PC-9 (cell line): ENCODE results near the gene NOL9. TPM values are rescaled to one million over a fixed set of nuclear protein-coding genes. Genes with fewer than 3 reads are reported as not detected.

Source experiments
- BruUV-seq: library from RNA; stranded (reverse); fragments of 400-500 nt; replicated peaks from 2 replicates; lab custom pipeline; 2021; lab: Mats Ljungman, UMichigan
- CTCF ChIA-PET: fragments of 300-600 bp; sonication (Branson Sonifier 250); formaldehyde crosslinking; loops from one replicate; lab custom pipeline; 2022; ENCODE audit warnings: antibody characterized with exemption; lab: Charles Lee
- POLR2A ChIA-PET: fragments of 300-600 bp; sonication (Branson Sonifier 250); formaldehyde crosslinking; loops from one replicate; lab custom pipeline; 2022; ENCODE audit warnings: antibody characterized with exemption; ENCODE audit not compliant: unreplicated experiment; lab: Charles Lee
- DNase-seq, 2 experiments: peaks; one replicate each; pipeline versions ENCODE4 v3.0.0 to v3.0.0-alpha.2; 2015 to 2022; ENCODE audit warnings: mixed read lengths in 1 of 2
- H2AFZ ChIP-seq: fragments of 200-600 bp; sonication (generic); 2 replicates; pipeline ENCODE4 v1.8.1; 2017; ENCODE audit warnings: antibody characterized with exemption
- H3F3A ChIP-seq: fragments of 200-600 bp; sonication (generic); 2 replicates; pipeline ENCODE4 v1.8.1; 2017; ENCODE audit warnings: antibody characterized with exemption, mild to moderate bottlenecking, low read depth; ENCODE audit not compliant: insufficient read depth
- H3K27ac ChIP-seq: fragments of 200-600 bp; sonication (generic); 2 replicates; pipeline ENCODE4 v1.6.1; 2016; ENCODE audit warnings: mixed run types
- H3K27me3 ChIP-seq: fragments of 200-600 bp; sonication (generic); 2 replicates; pipeline ENCODE4 v1.6.1; 2016; ENCODE audit warnings: low read depth, mixed run types; ENCODE audit not compliant: insufficient read depth
- H3K36me3 ChIP-seq: fragments of 200-600 bp; sonication (generic); 2 replicates; pipeline ENCODE4 v1.6.1; 2016; ENCODE audit warnings: low read depth, mixed run types
- H3K4me1 ChIP-seq: fragments of 200-600 bp; sonication (generic); replicated peaks from 2 replicates; pipeline ENCODE4 v1.6.1; 2016; ENCODE audit warnings: mixed run types; ENCODE audit not compliant: insufficient read depth
- H3K4me2 ChIP-seq: fragments of 200-600 bp; sonication (generic); 2 replicates; pipeline ENCODE4 v1.6.1; 2017; ENCODE audit warnings: mixed run types
- H3K4me3 ChIP-seq: fragments of 200-600 bp; sonication (generic); 2 replicates; pipeline ENCODE4 v1.6.1; 2016; ENCODE audit warnings: mixed run types
- H3K79me2 ChIP-seq: fragments of 200-600 bp; sonication (generic); 2 replicates; pipeline ENCODE4 v1.6.1; 2017; ENCODE audit warnings: low read depth, mixed run types
- H3K9me2 ChIP-seq: fragments of 200-600 bp; sonication (generic); 2 replicates; pipeline ENCODE4 v1.8.1; 2017; ENCODE audit warnings: mild to moderate bottlenecking; ENCODE audit not compliant: insufficient read depth
- H3K9me3 ChIP-seq: fragments of 200-600 bp; sonication (generic); 2 replicates; pipeline ENCODE4 v1.8.1; 2016; ENCODE audit warnings: low read depth; ENCODE audit not compliant: insufficient read depth
- H4K20me1 ChIP-seq: fragments of 200-600 bp; sonication (generic); 2 replicates; pipeline ENCODE4 v1.8.1; 2017; ENCODE audit not compliant: insufficient read depth
- CTCF ChIP-seq: fragments of 200-600 bp; sonication (generic); conservative IDR thresholded peaks from 2 replicates; pipeline ENCODE4 v1.6.1; 2017; ENCODE audit warnings: mixed run types, antibody characterized with exemption, mild to moderate bottlenecking, moderate library complexity
- EZH2 ChIP-seq: fragments of 200-600 bp; sonication (generic); IDR thresholded peaks from 2 replicates; pipeline ENCODE4 v1.8.0; 2017; ENCODE audit warnings: antibody characterized with exemption, low read depth
- intact Hi-C: fragments of 100-400 bp; cut with micrococcal nuclease; formaldehyde crosslinking; loops from one replicate; pipeline ENCODE4 v1.10.0; 2022; ENCODE audit not compliant: unreplicated experiment
- total RNA-seq: library from RNA; stranded (reverse); gene quantifications from 2 replicates; pipeline ENCODE4 v1.2.3, GENCODE V29; 2021

NOL9 gene
- total RNA-seq, 1 experiment from 2014 or later = 28.4 TPM

- ChIA-PET CTCF (interaction anchor here (1.1 to 1.4 kb wide), 2 partner anchors 31 to 176 kb away, joined by 3 read pairs; no protein-coding TSS in a partner anchor), POLR2A (interaction anchor here (0.6 to 0.8 kb wide), 2 partner anchors 213 to 1313 kb away, joined by 3 to 12 read pairs; no protein-coding TSS in a partner anchor)
- H3F3A ChIP-seq = peaks cover 2% of the 10 kb centered on the region; the same call in 1 of the 2 replicates
- peak overlapping the region; percentile 86; the same call in 1 of the 2 replicates for H3K4me3 ChIP-seq
- peak; percentile 57 to 63 for DNase-seq
- TF ChIP-seq EZH2 = no peak
- TF ChIP-seq CTCF = no peak
- intact Hi-C loops = no loop called here
- H2AFZ ChIP-seq = no peak overlapping the region
- H4K20me1 ChIP-seq = no peaks in the 10 kb centered on the region; the same call in 1 of the 2 replicates
- H3K36me3 ChIP-seq = no peaks in the 10 kb centered on the region
- peaks cover 52% of the 10 kb centered on the region for H3K79me2 ChIP-seq
- H3K27ac ChIP-seq = no peak overlapping the region
- no TSS peak for BruUV-seq
- H3K27me3 ChIP-seq = no peaks in the 10 kb centered on the region
- peak overlapping the region; percentile 99 for H3K4me2 ChIP-seq
- no peaks in the 10 kb centered on the region for H3K9me3 ChIP-seq
- H3K4me1 ChIP-seq = no peaks in the 10 kb centered on the region
- no peaks in the 10 kb centered on the region for H3K9me2 ChIP-seq
Measured at GRCh38 chr1:6599141-6599975, 45.0 kb upstream of the NOL9 start.

- H3K4me1 ChIP-seq = no peaks in the 10 kb centered on the region
- H3K9me3 ChIP-seq = no peaks in the 10 kb centered on the region
- no TSS peak for BruUV-seq
- H3K79me2 ChIP-seq = peaks cover 52% of the 10 kb centered on the region
- no peaks in the 10 kb centered on the region for H3K36me3 ChIP-seq
- TF ChIP-seq CTCF (no peak), EZH2 (no peak)
- no peaks in the 10 kb centered on the region; the same call in 1 of the 2 replicates for H4K20me1 ChIP-seq
- no peak overlapping the region for H3K4me2 ChIP-seq
- no peak for DNase-seq
- no peaks in the 10 kb centered on the region for H3K9me2 ChIP-seq
- H3K27me3 ChIP-seq = no peaks in the 10 kb centered on the region
- no peak overlapping the region for H2AFZ ChIP-seq
- ChIA-PET CTCF (interaction anchor here (0.6 kb wide), 1 partner anchor 111 kb away, joined by 3 read pairs; no protein-coding TSS in a partner anchor), POLR2A (no interaction called here)
- intact Hi-C loops = no loop called here
- H3K4me3 ChIP-seq = no peak overlapping the region
- H3K27ac ChIP-seq = no peak overlapping the region
- no peaks in the 10 kb centered on the region; the same call in 1 of the 2 replicates for H3F3A ChIP-seq
Measured at GRCh38 chr1:6597777-6598131, 43.4 kb upstream of the NOL9 start.

- Histone ChIP-seq H3K27ac (no peak overlapping the region), H2AFZ (no peak overlapping the region), H3K79me2 (peaks cover 52% of the 10 kb centered on the region), H3K4me3 (no peak overlapping the region), H3K4me2 (no peak overlapping the region), H3K9me3 (no peaks in the 10 kb centered on the region), H3K9me2 (no peaks in the 10 kb centered on the region), H3K36me3 (no peaks in the 10 kb centered on the region), H3K27me3 (no peaks in the 10 kb centered on the region), H3F3A (no peaks in the 10 kb centered on the region; the same call in 1 of the 2 replicates), H3K4me1 (no peaks in the 10 kb centered on the region), H4K20me1 (no peaks in the 10 kb centered on the region; the same call in 1 of the 2 replicates)
- BruUV-seq = no TSS peak
- POLR2A ChIA-PET = no interaction called here
- TF ChIP-seq CTCF (no peak), EZH2 (no peak)
- CTCF ChIA-PET = interaction anchor here (0.5 kb wide), 1 partner anchor 17 kb away, joined by 8 read pairs; the partner anchor contains the start of gene ZBTB48
- no peak for DNase-seq
- intact Hi-C loops = no loop called here
Measured at GRCh38 chr1:6596886-6597776, 42.8 kb upstream of the NOL9 start.
